BLaER1 treated with 17β-estradiol and CSF1 and Interleukin-3, amounts not matched to agents 10 nM and 100 nM (cell line): ENCODE data around the gene C5orf15.
A peak's percentile ranks its signal among the peaks of the same experiment; 100 is the strongest.
"Not testable (repeated sequence)": the region's sequence is repeated elsewhere in the genome, so short reads cannot be mapped to it uniquely, and the experiment has no call there.

ENCODE experiments used
- H3K27ac ChIP-seq, 11 experiments: shearing (Covaris generic); formaldehyde crosslinking; 2 replicates each; pipeline ENCODE4 v1.8.1; 2022
- H3K27me3 ChIP-seq, 11 experiments: shearing (Covaris generic); formaldehyde crosslinking; 2 replicates each; pipeline ENCODE4 v1.8.1; 2022
- H3K36me3 ChIP-seq, 11 experiments: shearing (Covaris generic); formaldehyde crosslinking; 2 replicates each; pipeline ENCODE4 v1.8.1; 2022
- H3K4me1 ChIP-seq, 10 experiments: shearing (Covaris generic); formaldehyde crosslinking; 2 replicates each; pipeline ENCODE4 v1.8.1; 2022
- H3K4me2 ChIP-seq, 11 experiments: shearing (Covaris generic); formaldehyde crosslinking; 2 replicates each; pipeline ENCODE4 v1.8.1; 2022
- H3K4me3 ChIP-seq, 10 experiments: shearing (Covaris generic); formaldehyde crosslinking; 2 replicates each; pipeline ENCODE4 v1.8.1; 2022
- H3K9ac ChIP-seq, 11 experiments: shearing (Covaris generic); formaldehyde crosslinking; 2 replicates each; pipeline ENCODE4 v1.8.1; 2022
- H3K9me3 ChIP-seq, 11 experiments: shearing (Covaris generic); formaldehyde crosslinking; replicated peaks in 1 of 11; 2 replicates each; pipeline ENCODE4 v1.8.1; 2022
- H4K20me1 ChIP-seq, 11 experiments: shearing (Covaris generic); formaldehyde crosslinking; 2 replicates each; pipeline ENCODE4 v1.8.1; 2022
- Cebpa-rat ChIP-seq, 11 experiments: shearing (Covaris generic); IDR thresholded peaks; 2 replicates each; pipeline ENCODE4 v1.8.1; 2022

The C5orf15 gene

GRCh38 chr5:133962801-133963476, 5.5 kb downstream of the C5orf15 start:
- H3K4me2 ChIP-seq: peak overlapping the region in 7 of 11 experiments; percentile 1 to 35 (median 8); a peak in 8 of 22 replicates

GRCh38 chr5:133962131-133962530, 6.3 kb downstream of the C5orf15 start:
- Histone ChIP-seq H3K4me2 (0 out of 22 replicates have a peak overlapping the region, but pooled peaks of 1 of the 11 experiments have one; percentile 35), H3K4me1 (peaks cover 19 to 62% (median 30%) of the 10 kb centered on the region in 10 experiments)

More at GRCh38 chr5:133962801-133963476, 5.5 kb downstream of the C5orf15 start:
- no peak for TF ChIP-seq Cebpa-rat (IDR thresholded peaks at IDR 0.05)
- Histone ChIP-seq H3K9me3 (peaks cover 0 to 10% (median 6%) of the 10 kb centered on the region in 11 experiments; a peak in 7 of 22 replicates), H3K4me1 (peaks cover 18 to 60% (median 29%) of the 10 kb centered on the region in 10 experiments), H3K27ac (no peak overlapping the region), H3K36me3 (peaks cover 23 to 60% (median 26%) of the 10 kb centered on the region in 11 experiments), H4K20me1 (peaks cover 0 to 47% (median 13%) of the 10 kb centered on the region in 11 experiments; a peak in 13 of 22 replicates), H3K4me3 (no peak overlapping the region), H3K9ac (no peak overlapping the region), H3K27me3 (no peaks in the 10 kb centered on the region)

GRCh38 chr5:133959643-133960042, 8.8 kb downstream of the C5orf15 start:
- Histone ChIP-seq H3K4me1 (peaks cover 15 to 50% (median 27%) of the 10 kb centered on the region in 10 experiments), H3K36me3 (peaks cover 52 to 77% (median 59%) of the 10 kb centered on the region in 11 experiments), H3K9me3 (peaks cover 0 to 10% (median 6%) of the 10 kb centered on the region in 11 experiments; a peak in 7 of 22 replicates), H3K4me2 (no peak overlapping the region), H3K9ac (no peak overlapping the region), H3K27me3 (no peaks in the 10 kb centered on the region), H3K27ac (no peak overlapping the region), H3K4me3 (no peak overlapping the region), H4K20me1 (peaks cover 0 to 38% (median 13%) of the 10 kb centered on the region in 11 experiments; a peak in 11 of 22 replicates)
- TF ChIP-seq Cebpa-rat (IDR thresholded peaks at IDR 0.05): no peak

More at GRCh38 chr5:133962131-133962530, 6.3 kb downstream of the C5orf15 start:
- no peak overlapping the region for H3K4me3 ChIP-seq
- peaks cover 30 to 68% (median 34%) of the 10 kb centered on the region in 11 experiments for H3K36me3 ChIP-seq
- no peak overlapping the region for H3K9ac ChIP-seq
- peaks cover 0 to 52% (median 13%) of the 10 kb centered on the region in 11 experiments; a peak in 12 of 22 replicates for H4K20me1 ChIP-seq
- no peak overlapping the region for H3K27ac ChIP-seq
- H3K9me3 ChIP-seq: peaks cover 0 to 10% (median 6%) of the 10 kb centered on the region in 11 experiments; a peak in 7 of 22 replicates
- TF ChIP-seq Cebpa-rat (IDR thresholded peaks at IDR 0.05): no peak
- H3K27me3 ChIP-seq: no peaks in the 10 kb centered on the region

- Histone ChIP-seq H3K4me2 (peak overlapping the region; percentile 13 to 71 (median 39); a peak in 20 of 22 replicates), H3K27ac (peak overlapping the region in 7 of 11 experiments; percentile 17 to 47 (median 30); a peak in 9 of 22 replicates), H3K4me1 (peaks cover 14 to 36% (median 18%) of the 10 kb centered on the region in 10 experiments), H3K9me3 (no peaks in the 10 kb centered on the region), H3K9ac (peak overlapping the region in 3 of 11 experiments; percentile 9 to 43 (median 40); a peak in 4 of 22 replicates), H4K20me1 (peaks cover 0 to 33% (median 6%) of the 10 kb centered on the region in 11 experiments; a peak in 11 of 22 replicates), H3K4me3 (no peak overlapping the region), H3K27me3 (no peaks in the 10 kb centered on the region), H3K36me3 (peaks cover 49 to 80% (median 62%) of the 10 kb centered on the region in 11 experiments)
- no peak for TF ChIP-seq Cebpa-rat (IDR thresholded peaks at IDR 0.05)
These were observed 10.8 kb downstream of the C5orf15 start for GRCh38 chr5:133957591-133957990.

- Histone ChIP-seq H3K9ac (peak overlapping the region in 2 of 11 experiments; percentile 40 to 43; a peak in 1 of 22 replicates), H3K4me2 (peak overlapping the region in 10 of 11 experiments; percentile 3 to 71 (median 36); a peak in 12 of 22 replicates)
These were observed 11.3 kb downstream of the C5orf15 start for GRCh38 chr5:133957080-133957479.

GRCh38 chr5:133956196-133956595, 12.2 kb downstream of the C5orf15 start:
- Histone ChIP-seq H3K4me1 (peaks cover 14 to 31% (median 17%) of the 10 kb centered on the region in 10 experiments), H3K36me3 (peaks cover 49 to 80% (median 62%) of the 10 kb centered on the region in 11 experiments), H4K20me1 (peaks cover 0 to 21% (median 0%) of the 10 kb centered on the region in 11 experiments; a peak in 6 of 22 replicates)
- not testable (repeated sequence) for H3K27me3 ChIP-seq, H3K9me3 ChIP-seq, H3K4me2 ChIP-seq, H3K4me3 ChIP-seq, H3K9ac ChIP-seq, H3K27ac ChIP-seq

More at GRCh38 chr5:133957080-133957479, 11.3 kb downstream of the C5orf15 start:
- Histone ChIP-seq H3K9me3 (no peaks in the 10 kb centered on the region), H3K4me1 (peaks cover 14 to 31% (median 17%) of the 10 kb centered on the region in 10 experiments), H3K27me3 (no peaks in the 10 kb centered on the region), H3K27ac (peak overlapping the region in 8 of 11 experiments; percentile 11 to 47 (median 30); a peak in 9 of 22 replicates), H4K20me1 (peaks cover 0 to 28% (median under 1%) of the 10 kb centered on the region in 11 experiments; a peak in 7 of 22 replicates), H3K36me3 (peaks cover 49 to 80% (median 62%) of the 10 kb centered on the region in 11 experiments), H3K4me3 (no peak overlapping the region)
- no peak for TF ChIP-seq Cebpa-rat (IDR thresholded peaks at IDR 0.05)

- peaks cover 0 to 10% (median 0%) of the 10 kb centered on the region in 11 experiments; a peak in 5 of 22 replicates for H4K20me1 ChIP-seq
- H3K27me3 ChIP-seq: no peaks in the 10 kb centered on the region
- H3K9ac ChIP-seq: no peak overlapping the region
- no peak for TF ChIP-seq Cebpa-rat (IDR thresholded peaks at IDR 0.05)
- H3K36me3 ChIP-seq: peaks cover 38 to 57% (median 49%) of the 10 kb centered on the region in 11 experiments
- no peak overlapping the region for H3K4me3 ChIP-seq
- H3K4me2 ChIP-seq: no peak overlapping the region; a peak in 1 of 22 replicates
- H3K9me3 ChIP-seq: no peaks in the 10 kb centered on the region
- peaks cover 14 to 19% (median 16%) of the 10 kb centered on the region in 10 experiments for H3K4me1 ChIP-seq
- no peak overlapping the region for H3K27ac ChIP-seq
These were observed 14.8 kb downstream of the C5orf15 start for GRCh38 chr5:133953568-133954145.

- no peak for TF ChIP-seq Cebpa-rat (IDR thresholded peaks at IDR 0.05)
- Histone ChIP-seq H3K36me3 (peaks cover 33 to 50% (median 43%) of the 10 kb centered on the region in 11 experiments), H3K4me1 (peaks cover 10 to 14% (median 12%) of the 10 kb centered on the region in 10 experiments), H3K27me3 (no peaks in the 10 kb centered on the region), H3K4me3 (no peak overlapping the region), H4K20me1 (peaks cover 0 to 5% (median 0%) of the 10 kb centered on the region in 11 experiments; a peak in 3 of 22 replicates), H3K9me3 (no peaks in the 10 kb centered on the region), H3K9ac (no peak overlapping the region), H3K27ac (no peak overlapping the region), H3K4me2 (no peak overlapping the region; a peak in 1 of 22 replicates)
These were observed 15.5 kb downstream of the C5orf15 start for GRCh38 chr5:133952729-133953567.
